ENCODE results near the gene CSMD2. TPM values are rescaled to one million over a fixed set of nuclear protein-coding genes. Genes with fewer than 3 reads are reported as not detected.
"Not testable (repeated sequence)": the region's sequence is repeated elsewhere in the genome, so short reads cannot be mapped to it uniquely, and the experiment has no call there.

The CSMD2 gene
- 38.4 TPM for total RNA-seq

GRCh38 chr1:34164771-34165391 is at the start of gene CSMD2:
Gene CSMD2, minus strand, starts transcription at chr1:34165230. Its CDS starts 133 bp downstream, at chr1:34165097.
- DNase-seq, result peak; percentile 76

- no peak for DNase-seq
Observed at GRCh38 chr1:34213956-34214355, 48.9 kb upstream of the CSMD2 start.

- no peak for DNase-seq
Observed at GRCh38 chr1:34212673-34213072, 47.6 kb upstream of the CSMD2 start.

GRCh38 chr1:34199927-34200326 is 34.9 kb upstream of the CSMD2 start:
- no peak for DNase-seq

GRCh38 chr1:34192621-34193020 is 27.6 kb upstream of the CSMD2 start:
- no peak for DNase-seq

GRCh38 chr1:34190692-34191091 is 25.7 kb upstream of the CSMD2 start:
- DNase-seq, result no peak

GRCh38 chr1:34188985-34189384 is 24.0 kb upstream of the CSMD2 start:
- no peak for DNase-seq

GRCh38 chr1:34188418-34188817 is 23.4 kb upstream of the CSMD2 start:
- no peak for DNase-seq

GRCh38 chr1:34186741-34187494 is 21.9 kb upstream of the CSMD2 start:
- DNase-seq, result no peak

- not testable (repeated sequence) for DNase-seq
Observed at GRCh38 chr1:34183381-34183780, 18.4 kb upstream of the CSMD2 start.

GRCh38 chr1:34178072-34178471 is 13.0 kb upstream of the CSMD2 start:
- no peak for DNase-seq

- DNase-seq, result no peak
Observed at GRCh38 chr1:34176830-34177603, 12.0 kb upstream of the CSMD2 start, which contains the start of gene C1orf94. Gene C1orf94, plus strand, starts transcription at chr1:34176907. Its CDS starts 883 bp downstream, at chr1:34177790.

GRCh38 chr1:34175744-34176143 is 10.7 kb upstream of the CSMD2 start:
- DNase-seq, result no peak

GRCh38 chr1:34167389-34167788 is 2.4 kb upstream of the CSMD2 start:
- DNase-seq, result no peak

GRCh38 chr1:34166625-34167361 is 1.8 kb upstream of the CSMD2 start:
- DNase-seq, result peak; percentile 67

GRCh38 chr1:34166191-34166624 is 1.2 kb upstream of the CSMD2 start:
- peak; percentile 23 for DNase-seq

GRCh38 chr1:34165422-34165921 is 442 bp upstream of the CSMD2 start:
- DNase-seq, result no peak

GRCh38 chr1:34163792-34164731 is 968 bp downstream of the CSMD2 start:
- no peak for DNase-seq

GRCh38 chr1:34162852-34163766 is 1.9 kb downstream of the CSMD2 start:
- peak; percentile 81 for DNase-seq

GRCh38 chr1:34156739-34157138 is 8.3 kb downstream of the CSMD2 start:
- no peak for DNase-seq
